ENCODE results near the gene DAPP1. TPM values are rescaled to one million over a fixed set of nuclear protein-coding genes. Genes with fewer than 3 reads are reported as not detected.

Gene DAPP1
- total and polyA plus RNA-seq, 2 donors from 2014 or later, result 0.34 to 10.1 TPM

DNA sequence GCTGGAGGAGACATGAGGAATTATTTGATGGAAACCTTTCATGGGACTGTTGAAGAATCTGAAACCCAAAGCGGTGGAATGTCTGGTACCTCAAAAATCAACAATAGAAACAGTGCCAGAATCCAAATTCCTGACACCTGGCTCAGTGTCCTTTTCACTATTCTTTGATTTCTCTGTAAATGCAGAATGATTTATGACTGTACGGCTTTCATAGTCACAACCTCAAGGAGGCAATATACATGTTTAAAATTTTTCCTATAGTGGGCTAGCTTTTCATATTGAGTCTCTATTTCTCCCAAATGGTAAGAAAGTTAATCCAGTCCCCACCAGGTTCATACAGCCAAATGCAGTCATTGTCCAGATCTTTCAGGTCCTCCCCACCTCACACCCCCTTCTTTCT, 19.3 kb downstream of the DAPP1 start:
- no peaks in the 10 kb centered on the region for H3K4me1 ChIP-seq (ENCODE audit: control insufficient read depth in 2 of 3, insufficient read depth in 2 of 3, low read depth in 1 of 3, low read length in 3 of 3)
- FAIRE-seq (no peak), DNase-seq (no peak)
- no peaks in the 10 kb centered on the region for H3K27me3 ChIP-seq (ENCODE audit: control insufficient read depth, insufficient read depth, low read length)
- H3K36me3 ChIP-seq (ENCODE audit: control insufficient read depth in 2 of 3, insufficient read depth in 3 of 3, low read length in 3 of 3), result no peaks in the 10 kb centered on the region
- no peak overlapping the region for H3K4me3 ChIP-seq (ENCODE audit: low read length in 3 of 3)
- H3K9ac ChIP-seq (ENCODE audit: low read length in 3 of 3), result no peak overlapping the region
- H3K27ac ChIP-seq (ENCODE audit: low read depth in 2 of 2, low read length in 2 of 2), result no peak overlapping the region
- intact Hi-C loops (cut with DNase I), result no loop called here
- TF ChIP-seq, protein P1, sequence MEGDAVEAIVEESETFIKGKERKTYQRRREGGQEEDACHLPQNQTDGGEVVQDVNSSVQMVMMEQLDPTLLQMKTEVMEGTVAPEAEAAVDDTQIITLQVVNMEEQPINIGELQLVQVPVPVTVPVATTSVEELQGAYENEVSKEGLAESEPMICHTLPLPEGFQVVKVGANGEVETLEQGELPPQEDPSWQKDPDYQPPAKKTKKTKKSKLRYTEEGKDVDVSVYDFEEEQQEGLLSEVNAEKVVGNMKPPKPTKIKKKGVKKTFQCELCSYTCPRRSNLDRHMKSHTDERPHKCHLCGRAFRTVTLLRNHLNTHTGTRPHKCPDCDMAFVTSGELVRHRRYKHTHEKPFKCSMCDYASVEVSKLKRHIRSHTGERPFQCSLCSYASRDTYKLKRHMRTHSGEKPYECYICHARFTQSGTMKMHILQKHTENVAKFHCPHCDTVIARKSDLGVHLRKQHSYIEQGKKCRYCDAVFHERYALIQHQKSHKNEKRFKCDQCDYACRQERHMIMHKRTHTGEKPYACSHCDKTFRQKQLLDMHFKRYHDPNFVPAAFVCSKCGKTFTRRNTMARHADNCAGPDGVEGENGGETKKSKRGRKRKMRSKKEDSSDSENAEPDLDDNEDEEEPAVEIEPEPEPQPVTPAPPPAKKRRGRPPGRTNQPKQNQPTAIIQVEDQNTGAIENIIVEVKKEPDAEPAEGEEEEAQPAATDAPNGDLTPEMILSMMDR (IDR thresholded peaks at IDR 0.05; ENCODE audit: borderline replicate concordance, extremely low read depth, insufficient read depth), result no peak
- no peaks in the 10 kb centered on the region for H3K9me3 ChIP-seq (ENCODE audit: control insufficient read depth in 2 of 3, insufficient read depth in 1 of 3, low read length in 3 of 3)

DNA sequence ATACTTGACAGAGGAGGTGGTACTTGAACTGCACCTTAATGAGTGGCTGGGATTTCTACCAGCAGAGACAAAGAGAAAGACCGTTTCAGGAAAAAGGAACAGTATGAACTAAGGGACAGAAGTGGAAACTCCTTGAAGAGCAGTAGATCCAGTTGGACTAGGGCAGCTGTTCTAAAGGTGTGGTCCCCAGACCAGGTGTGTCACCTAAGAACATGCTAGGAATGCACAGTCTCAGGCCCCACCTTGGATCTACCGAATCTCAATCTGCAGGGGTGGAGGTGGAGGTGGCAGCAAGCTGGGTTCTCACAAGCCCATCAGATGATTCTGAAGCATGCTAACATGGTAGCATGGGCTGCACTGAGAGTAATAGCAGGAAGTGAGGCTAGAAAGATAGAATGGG, 22.3 kb downstream of the DAPP1 start:
- TF ChIP-seq, protein P1 (IDR thresholded peaks at IDR 0.05; ENCODE audit: borderline replicate concordance, extremely low read depth, insufficient read depth), result no peak
- no peak overlapping the region for H3K9ac ChIP-seq (ENCODE audit: low read length in 3 of 3)
- no peak for DNase-seq
- H3K9me3 ChIP-seq (ENCODE audit: control insufficient read depth in 2 of 3, insufficient read depth in 1 of 3, low read length in 3 of 3), result no peaks in the 10 kb centered on the region
- H3K4me3 ChIP-seq (ENCODE audit: low read length in 3 of 3), result no peak overlapping the region
- FAIRE-seq, result no peak
- no peaks in the 10 kb centered on the region for H3K36me3 ChIP-seq (ENCODE audit: control insufficient read depth in 2 of 3, insufficient read depth in 3 of 3, low read length in 3 of 3)
- no peaks in the 10 kb centered on the region for H3K4me1 ChIP-seq (ENCODE audit: control insufficient read depth in 2 of 3, insufficient read depth in 2 of 3, low read depth in 1 of 3, low read length in 3 of 3)
- intact Hi-C loops (cut with DNase I), result no loop called here
- no peak overlapping the region for H3K27ac ChIP-seq (ENCODE audit: low read depth in 2 of 2, low read length in 2 of 2)
- H3K27me3 ChIP-seq (ENCODE audit: control insufficient read depth, insufficient read depth, low read length), result no peaks in the 10 kb centered on the region

DNA sequence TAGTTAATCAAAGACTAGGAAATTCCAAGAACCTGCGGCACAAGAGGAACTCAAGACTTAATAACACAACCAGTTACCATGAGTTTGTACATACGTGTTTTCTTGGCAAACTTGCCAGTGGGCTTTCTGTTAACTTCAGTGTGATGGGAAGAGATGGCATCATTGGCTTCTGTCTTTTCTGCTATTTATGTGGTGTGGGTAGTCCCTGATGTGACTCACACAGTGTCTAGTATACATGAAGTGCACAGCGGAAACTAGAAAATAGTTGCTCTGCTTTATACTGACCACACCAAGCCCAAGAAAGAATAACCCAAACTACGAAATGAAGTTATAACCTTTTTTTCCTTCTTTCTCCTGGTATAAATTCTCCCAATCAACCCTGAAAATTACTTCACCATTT, 24.5 kb downstream of the DAPP1 start:
- intact Hi-C loops (cut with DNase I), result no loop called here
- H3K36me3 ChIP-seq (ENCODE audit: control insufficient read depth in 2 of 3, insufficient read depth in 3 of 3, low read length in 3 of 3), result no peaks in the 10 kb centered on the region
- no peaks in the 10 kb centered on the region for H3K27me3 ChIP-seq (ENCODE audit: control insufficient read depth, insufficient read depth, low read length)
- H3K27ac ChIP-seq (ENCODE audit: low read depth in 2 of 2, low read length in 2 of 2), result no peak overlapping the region
- TF ChIP-seq, protein P1 (IDR thresholded peaks at IDR 0.05; ENCODE audit: borderline replicate concordance, extremely low read depth, insufficient read depth), result no peak
- no peak overlapping the region for H3K9ac ChIP-seq (ENCODE audit: low read length in 3 of 3)
- H3K4me1 ChIP-seq (ENCODE audit: control insufficient read depth in 2 of 3, insufficient read depth in 2 of 3, low read depth in 1 of 3, low read length in 3 of 3), result peaks cover 0 to 4% (median 0%) of the 10 kb centered on the region in 3 donors
- no peaks in the 10 kb centered on the region for H3K9me3 ChIP-seq (ENCODE audit: control insufficient read depth in 2 of 3, insufficient read depth in 1 of 3, low read length in 3 of 3)
- no peak overlapping the region for H3K4me3 ChIP-seq (ENCODE audit: low read length in 3 of 3)
- no peak for DNase-seq
- FAIRE-seq, result no peak

DNA sequence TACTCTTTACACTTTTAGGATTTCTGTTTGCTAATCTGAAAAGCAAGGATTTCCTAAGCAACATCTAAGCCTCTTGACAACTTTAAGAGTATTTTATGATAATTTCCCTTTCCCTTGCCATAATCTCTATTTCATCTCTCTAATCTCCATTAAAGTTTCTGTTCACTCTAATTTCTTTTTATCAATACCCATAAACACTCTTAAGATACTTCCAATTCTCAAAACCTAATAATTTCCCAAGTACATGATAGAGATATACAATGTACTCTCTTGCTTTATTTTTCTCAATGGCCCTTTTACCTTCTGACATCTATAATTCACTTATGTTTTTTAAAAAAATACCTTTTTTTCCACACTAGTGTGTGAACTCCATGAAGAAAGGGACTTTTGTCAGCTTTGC, 26.8 kb downstream of the DAPP1 start:
- Histone ChIP-seq H3K36me3 (ENCODE audit: control insufficient read depth in 2 of 3, insufficient read depth in 3 of 3, low read length in 3 of 3) (no peaks in the 10 kb centered on the region), H3K9me3 (ENCODE audit: control insufficient read depth in 2 of 3, insufficient read depth in 1 of 3, low read length in 3 of 3) (no peaks in the 10 kb centered on the region), H3K4me3 (ENCODE audit: low read length in 3 of 3) (no peak overlapping the region), H3K9ac (ENCODE audit: low read length in 3 of 3) (no peak overlapping the region), H3K27me3 (ENCODE audit: control insufficient read depth, insufficient read depth, low read length) (no peaks in the 10 kb centered on the region), H3K4me1 (ENCODE audit: control insufficient read depth in 2 of 3, insufficient read depth in 2 of 3, low read depth in 1 of 3, low read length in 3 of 3) (peaks cover 0 to 5% (median 0%) of the 10 kb centered on the region in 3 donors), H3K27ac (ENCODE audit: low read depth in 2 of 2, low read length in 2 of 2) (no peak overlapping the region)
- FAIRE-seq (no peak), DNase-seq (no peak)
- TF ChIP-seq, protein P1 (IDR thresholded peaks at IDR 0.05; ENCODE audit: borderline replicate concordance, extremely low read depth, insufficient read depth), result no peak
- intact Hi-C loops (cut with DNase I), result no loop called here
